Testis (tissue), 3 donors: Measurements from ENCODE around the gene PIP5K1C. TPM values are rescaled to one million over a fixed set of nuclear protein-coding genes. Genes with fewer than 3 reads are reported as not detected.

Experiments used
- DNase-seq: peaks from one replicate; pipeline ENCODE4 v3.0.0-alpha.2; 2019
- H3K27ac ChIP-seq, 2 donors: fragments of 200-600 bp; sonication (generic); one replicate each; pipeline ENCODE4 v1.5.1; 2019
- H3K27me3 ChIP-seq: fragments of 200-600 bp; sonication (generic); one replicate; pipeline ENCODE4 v1.5.1; 2019
- H3K36me3 ChIP-seq: fragments of 200-600 bp; sonication (generic); one replicate; pipeline ENCODE4 v1.5.1; 2017; ENCODE audit warnings: low read depth; ENCODE audit errors: missing control alignments
- H3K4me1 ChIP-seq: fragments of 200-600 bp; sonication (generic); one replicate; pipeline ENCODE4 v1.5.1; 2019
- H3K4me3 ChIP-seq, 2 donors: fragments of 200-600 bp; sonication (generic); one replicate each; pipeline ENCODE4 v1.5.1; 2017 to 2019
- H3K9me3 ChIP-seq: fragments of 200-600 bp; sonication (generic); one replicate; pipeline ENCODE4 v1.5.1; 2017
- CTCF ChIP-seq, 3 experiments: fragments of 450-650 bp in 2 of 3; fragments of 200-600 bp in 1 of 3; sonication (generic) in 1 of 3; IDR thresholded peaks; one replicate each; pipeline ENCODE4 v1.5.1; 2016 to 2019; ENCODE audit warnings: antibody characterized with exemption in 3 of 3, mild to moderate bottlenecking in 2 of 3, moderate library complexity in 1 of 3
- POLR2A ChIP-seq: fragments of 450-650 bp; IDR thresholded peaks from one replicate; pipeline ENCODE4 v1.6.1; 2017; ENCODE audit warnings: antibody characterized with exemption, mild to moderate bottlenecking, moderate library complexity
- WGBS, 2 donors: methylation state at CpG; one replicate each; pipeline ENCODE4 v1.1.5; 2018; 5-methylcytosine and 5-hydroxymethylcytosine counted together
- intact Hi-C: fragments of 100-400 bp; cut with DNase I; formaldehyde crosslinking; loops from one replicate; pipeline ENCODE4 v1.15.1; 2023; ENCODE audit warnings: low total_unique reads
- polyA plus RNA-seq: library from polyadenylated mRNA; stranded (reverse); fragments of 350-450 nt; fragmentation: Illumina TruSeq; extraction: RNeasy Lipid Tissue Mini Kit (QIAGEN cat#74804); gene quantifications from one replicate; pipeline ENCODE4 v1.2.3, GENCODE V29; 2014; ENCODE audit warnings: low read depth, low replicate concordance; ENCODE audit not compliant: insufficient read depth
- total RNA-seq, 2 donors: library from RNA; depleted of rRNA; stranded (reverse); fragments of >200 nt; gene quantifications; one replicate each; pipeline ENCODE4 v1.2.3, GENCODE V29; 2016

PIP5K1C gene
- total and polyA plus RNA-seq, 3 donors from 2014 or later: 80.2 to 99.1 (median 87.0) TPM

- no peaks in the 10 kb centered on the region for H3K9me3 ChIP-seq
- intact Hi-C loops: no loop called here
- no peaks in the 10 kb centered on the region for H3K36me3 ChIP-seq
- no peaks in the 10 kb centered on the region for H3K27me3 ChIP-seq
- TF ChIP-seq CTCF (IDR thresholded peaks at IDR 0.05) (no peak), POLR2A (no peak)
- H3K4me3 ChIP-seq: no peak overlapping the region
- WGBS, 2 donors: 87 to 89% methylated on average over 23 to 27 of the region's 27 CpGs
- H3K4me1 ChIP-seq: peaks cover 29% of the 10 kb centered on the region
- DNase-seq: no peak
- no peak overlapping the region for H3K27ac ChIP-seq
These were observed 95.9 kb downstream of the PIP5K1C start for GRCh38 chr19:3604227-3604986.

- Histone ChIP-seq H3K4me3 (no peak overlapping the region), H3K27me3 (no peaks in the 10 kb centered on the region), H3K9me3 (no peaks in the 10 kb centered on the region), H3K36me3 (no peaks in the 10 kb centered on the region), H3K27ac (no peak overlapping the region), H3K4me1 (peaks cover 17% of the 10 kb centered on the region)
- TF ChIP-seq POLR2A (no peak), CTCF (IDR thresholded peaks at IDR 0.05) (no peak)
- intact Hi-C loops: no loop called here
- WGBS, 2 donors: 58 to 64% methylated on average over 16 to 23 of the region's 23 CpGs
- no peak for DNase-seq
These were observed 97.0 kb downstream of the PIP5K1C start for GRCh38 chr19:3603121-3603811.

GRCh38 chr19:3601021-3601420 lies 99.2 kb downstream of the PIP5K1C start:
- no peak overlapping the region for H3K4me3 ChIP-seq
- peaks cover under 1% of the 10 kb centered on the region for H3K4me1 ChIP-seq
- no peak overlapping the region for H3K27ac ChIP-seq
- intact Hi-C loops: no loop called here
- H3K36me3 ChIP-seq: no peaks in the 10 kb centered on the region
- no peaks in the 10 kb centered on the region for H3K27me3 ChIP-seq
- 72 to 84% methylated on average over 10 to 12 of the region's 12 CpGs for WGBS, 2 donors
- DNase-seq: no peak
- TF ChIP-seq POLR2A (no peak), CTCF (IDR thresholded peaks at IDR 0.05) (no peak)
- no peaks in the 10 kb centered on the region for H3K9me3 ChIP-seq

GRCh38 chr19:3599776-3600187 lies 100.5 kb downstream of the PIP5K1C start:
- no peak for DNase-seq
- H3K4me1 ChIP-seq: no peaks in the 10 kb centered on the region
- no peaks in the 10 kb centered on the region for H3K36me3 ChIP-seq
- no peak for TF ChIP-seq CTCF (IDR thresholded peaks at IDR 0.05)
- no peak for TF ChIP-seq POLR2A
- no peaks in the 10 kb centered on the region for H3K27me3 ChIP-seq
- H3K27ac ChIP-seq: no peak overlapping the region
- 82% methylated on average over 16 of the region's 28 CpGs; no CpG with 5 or more reads in 1 of the 2 donors for WGBS, 2 donors
- H3K4me3 ChIP-seq: peak overlapping the region; percentile 15 to 29
- H3K9me3 ChIP-seq: no peaks in the 10 kb centered on the region
- intact Hi-C loops: no loop called here
